HG02970 (cell line): ENCODE results near the gene ISG20L2.

Experiments used
- ATAC-seq: cut with Tn5 transposase; IDR thresholded peaks from one replicate; pipeline ENCODE4 v1.9.1; 2021; ENCODE audit warnings: mild to moderate bottlenecking, moderate library complexity, moderate number of reproducible peaks; ENCODE audit not compliant: unreplicated experiment, low FRiP score

ISG20L2 gene

DNA sequence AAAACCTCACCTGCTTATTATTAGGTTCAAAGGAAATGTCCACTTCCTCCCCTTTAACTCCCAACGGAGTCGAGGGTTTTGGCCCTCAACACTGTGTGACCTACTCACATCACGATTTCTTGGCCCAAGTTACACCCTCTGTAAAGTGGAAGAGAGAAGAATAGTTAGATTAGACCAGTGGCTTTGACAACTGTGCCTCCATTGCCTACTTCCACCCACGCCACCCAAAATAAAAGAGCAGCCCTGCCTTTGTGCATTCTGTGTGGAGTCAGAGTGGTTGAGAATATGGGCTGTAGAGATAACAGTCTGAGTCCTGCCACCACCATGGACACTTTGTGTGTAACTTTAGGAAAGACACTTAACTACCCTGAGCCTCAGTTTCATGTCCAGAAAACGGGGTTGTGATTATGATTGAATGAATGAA is 27.0 kb upstream of the ISG20L2 start:
- no peak for ATAC-seq

GRCh38 chr1:156754219-156754618 is 25.7 kb upstream of the ISG20L2 start:
- no peak for ATAC-seq

DNA sequence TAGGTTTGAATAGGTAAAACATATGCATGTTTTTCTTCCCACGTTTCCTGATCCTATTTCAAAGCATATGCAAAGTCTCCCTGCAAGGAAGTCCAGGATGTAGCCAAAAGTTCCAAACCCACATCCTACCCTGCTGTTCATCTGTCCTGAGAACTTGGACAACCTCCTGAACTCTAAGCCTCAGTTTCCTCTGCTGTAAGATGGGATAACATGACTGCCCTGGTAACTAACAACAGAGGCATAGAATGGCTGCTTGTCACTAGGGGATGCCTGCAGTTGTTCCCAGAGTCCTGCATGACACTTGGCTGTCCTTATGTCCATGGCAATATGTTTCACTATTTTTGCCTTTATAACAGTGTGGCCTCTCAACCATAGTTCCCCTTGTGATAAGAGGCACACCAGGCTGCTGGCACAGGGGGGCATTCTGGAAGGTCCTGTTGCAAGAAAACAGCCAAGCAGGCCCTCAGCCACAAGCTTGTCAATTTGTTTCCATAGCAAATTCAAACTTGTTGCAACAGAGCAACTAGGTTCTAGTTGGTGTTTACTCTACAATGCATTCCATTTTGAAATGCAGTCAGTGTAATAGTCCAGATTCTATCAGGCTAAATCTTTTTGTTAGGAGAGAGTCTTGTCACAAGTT is 24.4 kb upstream of the ISG20L2 start:
- ATAC-seq: no peak

DNA sequence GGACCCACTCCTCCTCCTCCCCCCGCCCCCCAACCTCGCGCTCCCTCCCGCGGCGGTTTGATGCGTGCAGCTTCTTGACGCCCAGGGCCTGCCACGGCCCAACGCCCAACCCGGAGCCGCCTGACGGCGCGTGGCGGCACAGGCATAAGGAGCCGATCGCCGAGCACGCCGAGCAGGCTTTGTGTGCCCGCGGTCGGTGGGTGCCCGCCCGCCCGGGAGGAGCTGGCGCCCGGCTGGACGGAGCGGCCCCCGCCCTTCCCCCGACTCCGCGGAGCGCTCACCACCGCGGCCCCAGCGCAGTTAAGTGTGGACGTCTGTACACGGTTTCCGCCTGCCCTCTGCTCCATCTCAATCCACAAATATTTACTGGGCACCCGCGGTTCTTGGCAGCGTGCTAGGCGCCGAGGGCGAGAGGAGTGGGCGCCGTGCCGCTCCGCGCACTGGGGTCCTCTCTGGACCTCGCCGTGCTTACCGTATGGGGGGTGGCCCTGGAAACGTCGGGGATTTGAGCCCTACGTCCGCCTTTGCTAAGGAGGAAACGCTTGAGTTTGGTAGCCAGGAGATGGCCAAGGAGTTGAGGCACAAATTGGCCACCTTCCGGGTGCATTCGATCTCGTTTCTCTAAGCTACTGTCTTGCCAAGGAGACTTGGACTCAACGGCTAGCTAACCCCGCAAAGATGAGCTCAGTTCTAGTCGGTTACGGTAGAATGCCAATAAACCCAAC is 23.4 kb upstream of the ISG20L2 start:
- ATAC-seq: peak; percentile 55

- peak; percentile 23 for ATAC-seq
Observed at GRCh38 chr1:156751451-156751756, 22.8 kb upstream of the ISG20L2 start, which contains the start of gene HDGF. Gene HDGF, minus strand, starts transcription at chr1:156751675. Its CDS starts 246 bp downstream, at chr1:156751429.

- peak; percentile 18 for ATAC-seq
Observed at GRCh38 chr1:156750711-156751450, 22.3 kb upstream of the ISG20L2 start.

GRCh38 chr1:156750191-156750672 is 21.7 kb upstream of the ISG20L2 start:
- ATAC-seq: no peak

DNA sequence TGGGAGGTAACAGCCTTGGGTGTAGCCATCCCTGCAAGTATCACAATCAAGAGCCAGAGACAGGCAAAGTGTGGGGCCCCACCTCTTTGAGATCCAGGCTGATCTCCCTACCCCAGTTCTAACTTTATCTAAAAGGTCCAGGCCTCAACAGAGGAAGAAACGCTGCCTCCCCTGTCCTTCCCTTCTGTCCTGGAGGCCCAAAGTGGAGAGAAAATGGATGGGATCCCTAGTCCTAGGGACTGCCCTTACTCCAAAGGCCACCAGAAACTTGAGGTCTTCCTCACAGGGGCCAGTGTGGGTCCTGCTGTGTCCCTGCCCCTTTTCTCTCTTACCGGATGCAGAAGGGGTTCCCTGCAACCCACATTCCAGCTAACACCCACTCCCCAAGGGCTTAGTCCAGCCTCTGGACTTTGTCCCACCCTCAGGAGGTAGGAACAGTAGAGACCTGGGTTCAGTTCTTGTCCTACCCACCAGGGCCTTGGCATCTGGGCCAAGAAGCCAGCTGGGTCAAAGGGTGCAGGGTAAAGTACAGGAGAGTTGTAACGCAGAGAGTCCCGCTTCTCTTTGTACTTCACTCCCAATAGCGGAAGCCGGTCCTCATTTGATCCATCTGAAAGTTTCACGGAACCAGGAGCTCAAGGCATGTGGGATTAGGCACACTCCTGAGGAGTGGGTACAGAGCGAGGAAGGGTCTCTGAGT is 21.0 kb upstream of the ISG20L2 start:
- ATAC-seq: no peak

- ATAC-seq: no peak
Observed at GRCh38 chr1:156748670-156749418, 20.3 kb upstream of the ISG20L2 start.

DNA sequence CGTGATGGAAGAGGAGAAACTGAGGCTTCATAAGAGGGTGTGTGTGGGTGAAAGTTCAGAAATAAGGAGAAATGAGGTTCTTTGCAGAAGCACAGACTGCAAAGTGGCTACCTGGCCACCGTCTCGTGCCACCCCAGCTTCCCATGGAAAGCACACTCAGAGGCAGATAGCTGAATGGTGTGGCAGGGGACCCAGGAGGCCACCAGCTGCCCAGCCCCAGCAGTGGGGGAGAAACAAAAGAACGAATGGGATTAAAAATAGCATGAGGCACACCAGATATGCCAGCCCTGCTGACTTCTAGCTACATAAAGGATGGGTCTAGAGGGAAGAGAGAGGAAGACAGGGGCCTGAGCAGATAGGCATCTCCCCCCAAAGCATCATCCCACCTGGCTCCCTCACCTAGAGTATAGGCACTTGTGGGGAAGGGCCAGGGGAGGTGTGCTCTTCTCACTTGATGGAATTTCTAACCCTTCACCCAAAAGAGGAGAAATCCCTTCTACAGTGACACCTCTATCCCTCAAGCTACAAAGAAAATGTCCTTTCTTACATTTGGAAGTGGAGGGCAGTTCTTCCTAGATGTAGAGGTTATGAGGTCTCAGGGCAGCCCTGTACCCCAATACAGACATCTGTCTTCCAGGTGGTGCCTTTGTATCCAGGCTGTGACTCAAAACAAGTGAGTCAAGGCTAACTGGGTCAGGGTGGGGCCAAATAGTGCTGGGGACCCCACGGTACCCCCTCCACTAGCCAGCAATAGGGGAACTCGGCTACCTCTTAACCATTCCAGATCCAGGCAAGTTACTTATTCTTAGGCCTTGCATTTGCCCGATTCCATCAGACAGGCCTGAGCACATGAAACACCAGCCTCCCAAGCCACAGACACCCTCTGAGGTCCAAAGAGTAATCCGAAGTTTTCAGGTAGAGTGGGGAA is 19.4 kb upstream of the ISG20L2 start:
- no peak for ATAC-seq

GRCh38 chr1:156746728-156747631 is 18.4 kb upstream of the ISG20L2 start:
- no peak for ATAC-seq

DNA sequence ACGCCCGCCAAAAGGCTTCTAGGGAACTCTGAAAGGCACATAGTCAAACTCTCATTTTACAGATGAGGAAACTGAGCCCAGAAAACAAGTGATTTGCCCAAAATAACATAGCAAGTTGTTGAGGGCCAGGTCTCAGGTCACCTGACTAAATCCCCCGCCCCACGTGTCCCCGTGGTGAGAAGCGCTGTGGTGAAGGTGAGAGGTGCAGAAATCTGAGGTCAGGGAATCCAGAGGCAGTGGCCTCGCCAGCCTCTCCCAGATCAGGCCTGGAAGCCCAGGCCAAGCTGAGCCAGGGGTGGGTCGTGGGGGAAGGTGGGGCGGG is 17.8 kb upstream of the ISG20L2 start:
- no peak for ATAC-seq

- ATAC-seq: no peak
Observed at GRCh38 chr1:156745881-156746280, 17.3 kb upstream of the ISG20L2 start.

GRCh38 chr1:156744786-156745419 is 16.3 kb upstream of the ISG20L2 start:
- no peak for ATAC-seq

DNA sequence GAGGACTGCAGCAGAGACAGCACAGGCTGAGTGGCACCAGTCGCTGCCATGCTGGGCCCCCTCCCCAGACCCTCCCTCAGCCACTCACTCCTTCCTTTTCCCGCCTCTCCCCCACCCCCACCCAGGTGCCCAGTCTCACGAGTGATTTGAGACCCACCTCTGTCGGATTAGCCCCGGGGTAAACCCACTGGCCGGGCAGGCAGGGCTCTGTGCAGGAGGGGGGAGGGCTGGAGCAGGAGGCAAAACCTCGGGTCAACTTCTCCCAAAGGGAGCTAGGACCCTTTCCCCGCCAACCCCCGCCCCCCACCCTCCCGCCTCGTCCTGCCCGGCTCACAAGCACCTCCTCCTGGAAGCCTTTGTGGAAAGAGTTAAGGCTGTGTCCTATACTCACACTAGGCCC is 15.8 kb upstream of the ISG20L2 start:
- no peak for ATAC-seq

- no peak for ATAC-seq
Observed at GRCh38 chr1:156743367-156744302, 15.1 kb upstream of the ISG20L2 start.

GRCh38 chr1:156742801-156743200 is 14.2 kb upstream of the ISG20L2 start:
- no peak for ATAC-seq
